ENCODE results near the gene RAF1.

GRCh38 chr3:12644331-12644937 lies 19.5 kb downstream of the RAF1 start:
- TF ChIP-seq REST (IDR thresholded peaks at IDR 0.05; ENCODE audit: insufficient read depth in 1 of 2, low read depth in 2 of 2, low read length in 1 of 2) (no peak), POLR2AphosphoS5 (IDR thresholded peaks at IDR 0.05; ENCODE audit: low read depth, low read length) (no peak)
